Measurements from ENCODE around the gene GKAP1. TPM values are rescaled to one million over a fixed set of nuclear protein-coding genes. Genes with fewer than 3 reads are reported as not detected.
"Not testable (repeated sequence)": the region's sequence is repeated elsewhere in the genome, so short reads cannot be mapped to it uniquely, and the experiment has no call there.

Gene GKAP1
- total and polyA plus RNA-seq, 2 donors (not counting 3 experiments of a cell fraction or from before 2014, with no cell fraction given), result 1.3 to 2.5 TPM

GRCh38 chr9:83728591-83729368 is 88.8 kb downstream of the GKAP1 start:
- H3K27me3 ChIP-seq (ENCODE audit: control insufficient read depth in 2 of 2, insufficient read depth in 2 of 2, low read length in 2 of 2); H2AFZ ChIP-seq (ENCODE audit: low read depth, low read length); H3K9me3 ChIP-seq (replicated peaks; ENCODE audit: control insufficient read depth, insufficient read depth, low read length); H3K27ac ChIP-seq (ENCODE audit: insufficient read depth, low read depth, low read length); H4K20me1 ChIP-seq (replicated peaks; ENCODE audit: control insufficient read depth, extremely low read depth, insufficient read depth, low read length); H3K9ac ChIP-seq (replicated peaks; ENCODE audit: extremely low read depth, insufficient read depth, low read length); FAIRE-seq; H3K4me1 ChIP-seq (ENCODE audit: control insufficient read depth, extremely low read depth, insufficient read depth, low read length); DNase-seq (ENCODE audit: low read depth, low spot score); CTCF ChIA-PET; H3K4me3 ChIP-seq (replicated peaks in 1 of 3; ENCODE audit: insufficient read depth in 1 of 3, low read depth in 1 of 3, low read length in 3 of 3); intact Hi-C loops (cut with micrococcal nuclease); H3K79me2 ChIP-seq (ENCODE audit: control insufficient read depth, insufficient read depth, low read length); H3K36me3 ChIP-seq (ENCODE audit: control insufficient read depth in 2 of 2, extremely low read depth in 1 of 2, insufficient read depth in 2 of 2, low read length in 2 of 2); H3K9me1 ChIP-seq (replicated peaks; ENCODE audit: control insufficient read depth, extremely low read depth, insufficient read depth, low read length); BruUV-seq (replicated peaks); dilution Hi-C loops (cut with MboI; ENCODE audit: extremely low pct_ligation_motif_present, low sequenced_read_pairs); H3K4me2 ChIP-seq (ENCODE audit: insufficient read depth, low read length): not testable (repeated sequence)
- POLR2A ChIA-PET, result interaction anchor here (0.6 kb wide), 1 partner anchor 9 kb away, joined by 5 read pairs; no protein-coding TSS in a partner anchor

- H3K9me3 ChIP-seq (replicated peaks; ENCODE audit: control insufficient read depth, insufficient read depth, low read length), result no peaks in the 10 kb centered on the region
- peaks cover 0 to 10% of the 10 kb centered on the region in 2 experiments for H3K27me3 ChIP-seq (ENCODE audit: control insufficient read depth in 2 of 2, insufficient read depth in 2 of 2, low read length in 2 of 2)
- no peaks in the 10 kb centered on the region for H4K20me1 ChIP-seq (replicated peaks; ENCODE audit: control insufficient read depth, extremely low read depth, insufficient read depth, low read length)
- no peak for FAIRE-seq
- H3K9me1 ChIP-seq (replicated peaks; ENCODE audit: control insufficient read depth, extremely low read depth, insufficient read depth, low read length), result no peaks in the 10 kb centered on the region
- no peaks in the 10 kb centered on the region for H3K36me3 ChIP-seq (ENCODE audit: control insufficient read depth in 2 of 2, extremely low read depth in 1 of 2, insufficient read depth in 2 of 2, low read length in 2 of 2)
- no peak overlapping the region for H3K9ac ChIP-seq (replicated peaks; ENCODE audit: extremely low read depth, insufficient read depth, low read length)
- no peaks in the 10 kb centered on the region for H3K79me2 ChIP-seq (ENCODE audit: control insufficient read depth, insufficient read depth, low read length)
- intact Hi-C loops (cut with micrococcal nuclease), result no loop called here
- no peaks in the 10 kb centered on the region for H3K4me1 ChIP-seq (ENCODE audit: control insufficient read depth, extremely low read depth, insufficient read depth, low read length)
- H3K4me3 ChIP-seq (replicated peaks in 1 of 3; ENCODE audit: insufficient read depth in 1 of 3, low read depth in 1 of 3, low read length in 3 of 3), result no peak overlapping the region
- dilution Hi-C loops (cut with MboI; ENCODE audit: extremely low pct_ligation_motif_present, low sequenced_read_pairs), result no loop called here
- H2AFZ ChIP-seq (ENCODE audit: low read depth, low read length), result no peak overlapping the region
- ChIA-PET POLR2A (no interaction called here), CTCF (no interaction called here)
- TF ChIP-seq GATA2 (IDR thresholded peaks at IDR 0.05; ENCODE audit: insufficient read depth, insufficient read length, low read depth, low read length) (no peak), FOS (IDR thresholded peaks at IDR 0.05; ENCODE audit: borderline replicate concordance, insufficient read depth, low read length) (no peak), MAX (IDR thresholded peaks at IDR 0.05; ENCODE audit: insufficient read depth, insufficient read length) (no peak), MYC (IDR thresholded peaks at IDR 0.05; ENCODE audit: low read depth, low read length) (no peak)
- H3K4me2 ChIP-seq (ENCODE audit: insufficient read depth, low read length), result no peak overlapping the region
- BruUV-seq (replicated peaks), result no TSS peak
- no peak overlapping the region for H3K27ac ChIP-seq (ENCODE audit: insufficient read depth, low read depth, low read length)
- DNase-seq (ENCODE audit: low read depth, low spot score), result no peak
Observed at GRCh38 chr9:83724436-83724835, 93.1 kb downstream of the GKAP1 start.
